ENCODE data around the gene INSR. TPM values are rescaled to one million over a fixed set of nuclear protein-coding genes. Genes with fewer than 3 reads are reported as not detected.

Gene INSR
- total and polyA plus RNA-seq, 2 experiments from 2014 or later: 6.2 to 11.7 TPM

DNA sequence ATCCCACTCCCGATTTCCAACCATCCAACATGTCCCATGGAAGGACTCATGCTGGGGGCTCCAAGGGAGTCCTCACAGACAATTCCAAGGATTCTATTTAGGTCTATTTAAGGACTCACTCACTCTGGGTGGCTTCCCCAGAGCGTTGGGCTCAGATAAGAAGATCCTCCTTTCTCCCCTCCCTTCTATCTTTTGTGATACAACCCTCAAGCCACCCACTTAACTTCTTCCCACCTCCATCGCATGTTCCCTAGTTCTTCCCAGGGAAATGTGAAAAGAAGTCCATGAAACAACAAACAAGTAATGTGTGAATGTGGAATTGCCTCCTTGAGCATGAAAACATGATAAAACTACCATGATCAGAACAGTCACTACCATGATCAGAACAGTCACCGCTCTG lies 29.4 kb downstream of the INSR start:
- H3K4me3 ChIP-seq: no peak overlapping the region
- H3K9ac ChIP-seq: no peak overlapping the region
- no peak for DNase-seq
- no peaks in the 10 kb centered on the region for H3K9me3 ChIP-seq (ENCODE audit: low read depth)
- peaks cover 8% of the 10 kb centered on the region for H3K79me2 ChIP-seq (ENCODE audit: insufficient read depth)
- no peak for TF ChIP-seq EZH2phosphoT487 (IDR thresholded peaks at IDR 0.05; ENCODE audit: insufficient read depth, low read depth)
- TF ChIP-seq EZH2 (IDR thresholded peaks at IDR 0.05; ENCODE audit: insufficient read depth, poor library complexity, severe bottlenecking): no peak
- no peaks in the 10 kb centered on the region for H3K27me3 ChIP-seq (replicated peaks; ENCODE audit: insufficient read depth)
- H3K9me2 ChIP-seq (ENCODE audit: insufficient read depth): no peaks in the 10 kb centered on the region
- H3K4me2 ChIP-seq (ENCODE audit: unreplicated experiment): no peak overlapping the region
- H4K20me1 ChIP-seq (ENCODE audit: insufficient read depth): no peaks in the 10 kb centered on the region
- no peaks in the 10 kb centered on the region for H3F3A ChIP-seq (ENCODE audit: insufficient read depth)
- H3K27ac ChIP-seq: no peak overlapping the region
- no peaks in the 10 kb centered on the region for H3K4me1 ChIP-seq (ENCODE audit: insufficient read depth)
- 0 out of 2 replicates have a peak, but pooled peaks cover 7% of the 10 kb centered on the region for H3K36me3 ChIP-seq (ENCODE audit: low read depth)
- WGBS, 2 experiments (ENCODE audit: low coverage in 1 of 2, low lambda C conversion rate in 2 of 2, missing lambda C conversion rate in 2 of 2): 94 to 98% methylated on average over 4 of the region's 4 CpGs
- in situ Hi-C loops (cut with MboI): no loop called here
- H2AFZ ChIP-seq: no peak overlapping the region

DNA sequence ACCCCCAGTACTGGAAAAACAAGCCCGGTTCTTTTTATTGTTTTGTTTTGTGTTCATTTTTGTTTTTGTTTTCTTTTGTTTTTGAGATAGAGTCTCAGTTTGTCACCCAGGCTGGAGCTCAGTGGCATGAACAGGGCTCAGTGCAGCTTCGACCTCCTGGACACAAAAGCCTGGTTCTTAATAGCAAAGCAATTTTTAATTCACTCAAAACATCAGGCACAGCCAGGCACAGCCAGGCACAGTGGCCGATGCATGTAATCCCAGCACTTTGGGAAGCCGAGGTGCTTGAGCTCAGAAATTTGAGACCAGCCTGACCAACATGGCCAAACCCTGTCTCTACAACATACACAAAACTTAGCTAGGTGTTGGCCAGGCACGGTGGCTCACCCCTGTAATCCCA lies 30.7 kb downstream of the INSR start:
- H3K9me2 ChIP-seq (ENCODE audit: insufficient read depth): no peaks in the 10 kb centered on the region
- peaks cover 8% of the 10 kb centered on the region for H3K79me2 ChIP-seq (ENCODE audit: insufficient read depth)
- H3K9me3 ChIP-seq (ENCODE audit: low read depth): no peaks in the 10 kb centered on the region
- H4K20me1 ChIP-seq (ENCODE audit: insufficient read depth): no peaks in the 10 kb centered on the region
- no peaks in the 10 kb centered on the region for H3K27me3 ChIP-seq (replicated peaks; ENCODE audit: insufficient read depth)
- H3F3A ChIP-seq (ENCODE audit: insufficient read depth): no peaks in the 10 kb centered on the region
- H3K36me3 ChIP-seq (ENCODE audit: low read depth): 0 out of 2 replicates have a peak, but pooled peaks cover 7% of the 10 kb centered on the region
- no peak overlapping the region for H3K27ac ChIP-seq
- in situ Hi-C loops (cut with MboI): no loop called here
- WGBS, 2 experiments (ENCODE audit: low coverage in 1 of 2, low lambda C conversion rate in 2 of 2, missing lambda C conversion rate in 2 of 2): 83 to 87% methylated on average over 5 of the region's 5 CpGs
- no peaks in the 10 kb centered on the region for H3K4me1 ChIP-seq (ENCODE audit: insufficient read depth)
- H3K4me3 ChIP-seq: no peak overlapping the region
- H2AFZ ChIP-seq: no peak overlapping the region
- no peak overlapping the region for H3K4me2 ChIP-seq (ENCODE audit: unreplicated experiment)
- DNase-seq: no peak
- no peak overlapping the region for H3K9ac ChIP-seq
- TF ChIP-seq EZH2 (IDR thresholded peaks at IDR 0.05; ENCODE audit: insufficient read depth, poor library complexity, severe bottlenecking) (no peak), EZH2phosphoT487 (IDR thresholded peaks at IDR 0.05; ENCODE audit: insufficient read depth, low read depth) (no peak)

DNA sequence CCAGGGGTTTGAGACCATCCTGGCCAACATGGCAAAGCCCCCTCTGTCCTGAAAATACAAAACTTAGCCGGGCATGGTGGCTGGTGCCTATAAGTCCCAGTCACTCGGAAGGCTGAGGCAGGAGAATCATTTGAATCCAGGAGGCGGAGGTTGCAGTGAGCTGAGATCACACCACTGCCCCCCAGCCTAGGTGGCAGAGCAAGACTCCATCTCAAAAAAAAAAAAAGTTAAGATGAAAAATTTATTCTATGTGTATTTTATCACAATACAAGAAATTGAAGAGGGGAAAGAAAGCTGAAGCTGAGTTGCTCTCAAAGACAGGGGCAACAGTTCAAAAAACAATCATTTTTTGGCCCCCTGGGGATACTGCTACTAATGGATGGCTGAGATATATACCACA lies 31.1 kb downstream of the INSR start:
- Histone ChIP-seq H3K4me2 (ENCODE audit: unreplicated experiment) (no peak overlapping the region), H3K36me3 (ENCODE audit: low read depth) (0 out of 2 replicates have a peak, but pooled peaks cover 7% of the 10 kb centered on the region), H3K9ac (no peak overlapping the region), H4K20me1 (ENCODE audit: insufficient read depth) (no peaks in the 10 kb centered on the region), H2AFZ (no peak overlapping the region), H3K9me3 (ENCODE audit: low read depth) (no peaks in the 10 kb centered on the region), H3K27me3 (replicated peaks; ENCODE audit: insufficient read depth) (no peaks in the 10 kb centered on the region), H3K4me1 (ENCODE audit: insufficient read depth) (no peaks in the 10 kb centered on the region), H3K9me2 (ENCODE audit: insufficient read depth) (no peaks in the 10 kb centered on the region), H3K79me2 (ENCODE audit: insufficient read depth) (peaks cover 8% of the 10 kb centered on the region), H3K27ac (no peak overlapping the region), H3K4me3 (no peak overlapping the region), H3F3A (ENCODE audit: insufficient read depth) (no peaks in the 10 kb centered on the region)
- DNase-seq: no peak
- 82 to 84% methylated on average over 3 of the region's 3 CpGs for WGBS, 2 experiments (ENCODE audit: low coverage in 1 of 2, low lambda C conversion rate in 2 of 2, missing lambda C conversion rate in 2 of 2)
- in situ Hi-C loops (cut with MboI): no loop called here
- TF ChIP-seq EZH2 (IDR thresholded peaks at IDR 0.05; ENCODE audit: insufficient read depth, poor library complexity, severe bottlenecking) (no peak), EZH2phosphoT487 (IDR thresholded peaks at IDR 0.05; ENCODE audit: insufficient read depth, low read depth) (no peak)

DNA sequence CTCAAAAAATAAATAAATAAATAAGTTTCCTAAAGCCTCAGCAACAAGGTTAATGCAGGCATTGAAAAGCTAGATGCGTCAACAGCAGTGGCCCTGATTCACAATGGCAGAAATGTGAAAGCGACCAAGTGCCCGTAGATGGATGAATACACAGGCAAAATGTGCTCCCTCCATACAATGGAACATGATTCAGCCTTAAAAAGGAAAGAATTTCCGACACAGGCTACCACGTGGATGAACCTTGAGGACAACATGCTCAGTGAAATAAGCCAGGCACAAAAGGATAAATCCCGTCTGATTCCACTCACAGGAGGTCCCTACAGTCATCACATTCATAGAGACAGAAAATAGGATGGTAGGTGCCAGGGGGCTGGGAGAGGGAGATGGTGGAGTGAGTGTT lies 31.7 kb downstream of the INSR start:
- 95 to 97% methylated on average over 6 of the region's 6 CpGs for WGBS, 2 experiments (ENCODE audit: low coverage in 1 of 2, low lambda C conversion rate in 2 of 2, missing lambda C conversion rate in 2 of 2)
- no peaks in the 10 kb centered on the region for H4K20me1 ChIP-seq (ENCODE audit: insufficient read depth)
- H3K27ac ChIP-seq: no peak overlapping the region
- in situ Hi-C loops (cut with MboI): no loop called here
- no peaks in the 10 kb centered on the region for H3K27me3 ChIP-seq (replicated peaks; ENCODE audit: insufficient read depth)
- H3K9ac ChIP-seq: no peak overlapping the region
- no peaks in the 10 kb centered on the region for H3K4me1 ChIP-seq (ENCODE audit: insufficient read depth)
- no peak overlapping the region for H3K4me2 ChIP-seq (ENCODE audit: unreplicated experiment)
- TF ChIP-seq EZH2phosphoT487 (IDR thresholded peaks at IDR 0.05; ENCODE audit: insufficient read depth, low read depth): no peak
- no peak for TF ChIP-seq EZH2 (IDR thresholded peaks at IDR 0.05; ENCODE audit: insufficient read depth, poor library complexity, severe bottlenecking)
- no peaks in the 10 kb centered on the region for H3K9me3 ChIP-seq (ENCODE audit: low read depth)
- H3F3A ChIP-seq (ENCODE audit: insufficient read depth): no peaks in the 10 kb centered on the region
- H3K79me2 ChIP-seq (ENCODE audit: insufficient read depth): peaks cover 8% of the 10 kb centered on the region
- no peaks in the 10 kb centered on the region for H3K9me2 ChIP-seq (ENCODE audit: insufficient read depth)
- no peak for DNase-seq
- no peak overlapping the region for H2AFZ ChIP-seq
- H3K4me3 ChIP-seq: no peak overlapping the region
- H3K36me3 ChIP-seq (ENCODE audit: low read depth): 0 out of 2 replicates have a peak, but pooled peaks cover 7% of the 10 kb centered on the region

DNA sequence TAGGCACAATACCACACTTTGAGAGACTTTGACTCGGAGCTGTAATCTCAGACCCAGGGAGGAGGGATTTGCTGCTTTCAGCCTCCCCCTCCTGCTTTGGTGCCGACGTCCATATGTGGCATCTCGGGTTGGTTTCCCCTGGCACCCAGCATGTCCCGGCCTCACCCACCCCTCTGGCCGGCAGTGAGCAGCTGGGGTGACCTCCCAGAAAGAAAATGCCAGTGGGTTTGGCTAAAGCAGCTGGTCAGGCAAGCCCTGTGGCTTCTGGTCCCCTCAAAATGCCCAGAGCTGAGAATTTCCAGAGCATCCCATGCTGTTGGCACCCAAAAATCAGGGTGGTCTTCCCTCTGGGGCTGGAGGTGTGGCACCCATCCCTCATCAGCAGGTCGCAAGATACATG lies 34.1 kb downstream of the INSR start:
- Histone ChIP-seq H3K9me2 (ENCODE audit: insufficient read depth) (no peaks in the 10 kb centered on the region), H3K4me2 (ENCODE audit: unreplicated experiment) (no peak overlapping the region), H3K27ac (no peak overlapping the region), H3K27me3 (replicated peaks; ENCODE audit: insufficient read depth) (no peaks in the 10 kb centered on the region), H3K36me3 (ENCODE audit: low read depth) (no peaks in the 10 kb centered on the region), H3K9ac (no peak overlapping the region), H3K9me3 (ENCODE audit: low read depth) (no peaks in the 10 kb centered on the region), H3K4me1 (ENCODE audit: insufficient read depth) (no peaks in the 10 kb centered on the region), H3F3A (ENCODE audit: insufficient read depth) (no peaks in the 10 kb centered on the region), H4K20me1 (ENCODE audit: insufficient read depth) (no peaks in the 10 kb centered on the region), H3K4me3 (no peak overlapping the region), H2AFZ (no peak overlapping the region), H3K79me2 (ENCODE audit: insufficient read depth) (peaks cover 8% of the 10 kb centered on the region)
- no peak for DNase-seq
- in situ Hi-C loops (cut with MboI): no loop called here
- no peak for TF ChIP-seq EZH2 (IDR thresholded peaks at IDR 0.05; ENCODE audit: insufficient read depth, poor library complexity, severe bottlenecking)
- TF ChIP-seq EZH2phosphoT487 (IDR thresholded peaks at IDR 0.05; ENCODE audit: insufficient read depth, low read depth): no peak
- 79 to 83% methylated on average over 7 of the region's 7 CpGs for WGBS, 2 experiments (ENCODE audit: low coverage in 1 of 2, low lambda C conversion rate in 2 of 2, missing lambda C conversion rate in 2 of 2)
